DND-41 (cell line): Measurements from ENCODE around the gene SFTA2.

Experiments
- CTCF ChIP-seq: IDR thresholded peaks from 2 replicates; pipeline ENCODE4 v1.5.1; 2012; ENCODE audit warnings: borderline replicate concordance, low read length, moderate library complexity, mild to moderate bottlenecking; ENCODE audit not compliant: poor library complexity, severe bottlenecking; ENCODE audit errors: extremely low read depth
- EZH2 ChIP-seq: IDR thresholded peaks from 3 replicates; pipeline ENCODE4 v1.6.1; 2012; ENCODE audit warnings: borderline replicate concordance, low read depth, mild to moderate bottlenecking, moderate library complexity, low read length, inconsistent platforms; ENCODE audit not compliant: severe bottlenecking

- no peak for TF ChIP-seq CTCF
- no peak for TF ChIP-seq EZH2
Observed at GRCh38 chr6:30889496-30889885, 42.5 kb downstream of the SFTA2 start.
